EL (cell line): ENCODE data around the gene LTBP4.
"Not testable (repeated sequence)": the region's sequence is repeated elsewhere in the genome, so short reads cannot be mapped to it uniquely, and the experiment has no call there.

Experiments used
- DNase-seq: peaks from one replicate; pipeline ENCODE4 v3.0.0-alpha.2; 2016

LTBP4 gene, protein sequence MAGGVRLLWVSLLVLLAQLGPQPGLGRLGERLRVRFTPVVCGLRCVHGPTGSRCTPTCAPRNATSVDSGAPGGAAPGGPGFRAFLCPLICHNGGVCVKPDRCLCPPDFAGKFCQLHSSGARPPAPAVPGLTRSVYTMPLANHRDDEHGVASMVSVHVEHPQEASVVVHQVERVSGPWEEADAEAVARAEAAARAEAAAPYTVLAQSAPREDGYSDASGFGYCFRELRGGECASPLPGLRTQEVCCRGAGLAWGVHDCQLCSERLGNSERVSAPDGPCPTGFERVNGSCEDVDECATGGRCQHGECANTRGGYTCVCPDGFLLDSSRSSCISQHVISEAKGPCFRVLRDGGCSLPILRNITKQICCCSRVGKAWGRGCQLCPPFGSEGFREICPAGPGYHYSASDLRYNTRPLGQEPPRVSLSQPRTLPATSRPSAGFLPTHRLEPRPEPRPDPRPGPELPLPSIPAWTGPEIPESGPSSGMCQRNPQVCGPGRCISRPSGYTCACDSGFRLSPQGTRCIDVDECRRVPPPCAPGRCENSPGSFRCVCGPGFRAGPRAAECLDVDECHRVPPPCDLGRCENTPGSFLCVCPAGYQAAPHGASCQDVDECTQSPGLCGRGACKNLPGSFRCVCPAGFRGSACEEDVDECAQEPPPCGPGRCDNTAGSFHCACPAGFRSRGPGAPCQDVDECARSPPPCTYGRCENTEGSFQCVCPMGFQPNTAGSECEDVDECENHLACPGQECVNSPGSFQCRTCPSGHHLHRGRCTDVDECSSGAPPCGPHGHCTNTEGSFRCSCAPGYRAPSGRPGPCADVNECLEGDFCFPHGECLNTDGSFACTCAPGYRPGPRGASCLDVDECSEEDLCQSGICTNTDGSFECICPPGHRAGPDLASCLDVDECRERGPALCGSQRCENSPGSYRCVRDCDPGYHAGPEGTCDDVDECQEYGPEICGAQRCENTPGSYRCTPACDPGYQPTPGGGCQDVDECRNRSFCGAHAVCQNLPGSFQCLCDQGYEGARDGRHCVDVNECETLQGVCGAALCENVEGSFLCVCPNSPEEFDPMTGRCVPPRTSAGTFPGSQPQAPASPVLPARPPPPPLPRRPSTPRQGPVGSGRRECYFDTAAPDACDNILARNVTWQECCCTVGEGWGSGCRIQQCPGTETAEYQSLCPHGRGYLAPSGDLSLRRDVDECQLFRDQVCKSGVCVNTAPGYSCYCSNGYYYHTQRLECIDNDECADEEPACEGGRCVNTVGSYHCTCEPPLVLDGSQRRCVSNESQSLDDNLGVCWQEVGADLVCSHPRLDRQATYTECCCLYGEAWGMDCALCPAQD (N-terminal part only)

DNA sequence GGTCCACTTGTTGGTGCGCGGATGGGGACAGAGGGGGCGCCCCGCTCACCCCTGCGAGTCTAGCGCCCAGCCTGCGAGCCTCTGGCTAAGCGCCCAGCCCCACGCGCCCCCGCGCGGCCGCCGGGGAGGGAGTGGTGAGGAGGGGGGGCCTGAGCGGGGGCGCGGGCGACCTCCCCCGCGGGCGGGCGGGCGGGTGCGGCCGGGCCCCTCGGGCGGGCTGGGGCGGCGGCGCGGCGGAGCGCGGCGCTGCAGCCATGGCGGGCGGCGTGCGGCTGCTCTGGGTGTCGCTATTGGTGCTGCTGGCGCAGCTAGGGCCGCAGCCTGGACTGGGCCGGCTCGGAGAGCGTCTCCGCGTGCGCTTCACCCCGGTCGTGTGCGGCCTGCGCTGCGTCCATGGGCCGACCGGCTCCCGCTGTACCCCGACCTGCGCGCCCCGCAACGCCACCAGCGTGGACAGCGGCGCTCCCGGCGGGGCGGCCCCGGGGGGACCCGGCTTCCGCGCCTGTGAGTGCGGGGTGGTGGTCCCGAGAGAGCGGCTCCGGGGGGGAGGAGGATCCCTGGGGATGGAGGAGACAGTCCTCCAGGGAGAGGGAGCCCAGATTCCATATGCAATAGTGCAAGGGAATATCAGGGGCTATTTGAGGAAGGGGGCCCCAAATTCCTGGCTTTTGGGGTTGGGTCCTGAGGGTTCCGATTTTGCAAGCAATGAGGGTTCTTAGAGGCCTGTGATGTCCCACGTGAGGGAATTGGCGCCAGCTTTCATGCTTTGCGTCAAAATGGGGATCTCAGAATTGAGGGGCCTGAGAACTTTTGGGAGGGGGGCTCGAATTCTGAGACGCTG is at the start of gene LTBP4:
Gene LTBP4 (plus strand): TSS at position 236 of the 841 bp plus-strand sequence. CDS start 19 bp downstream, at position 255.
- peak; percentile 54 for DNase-seq

DNA sequence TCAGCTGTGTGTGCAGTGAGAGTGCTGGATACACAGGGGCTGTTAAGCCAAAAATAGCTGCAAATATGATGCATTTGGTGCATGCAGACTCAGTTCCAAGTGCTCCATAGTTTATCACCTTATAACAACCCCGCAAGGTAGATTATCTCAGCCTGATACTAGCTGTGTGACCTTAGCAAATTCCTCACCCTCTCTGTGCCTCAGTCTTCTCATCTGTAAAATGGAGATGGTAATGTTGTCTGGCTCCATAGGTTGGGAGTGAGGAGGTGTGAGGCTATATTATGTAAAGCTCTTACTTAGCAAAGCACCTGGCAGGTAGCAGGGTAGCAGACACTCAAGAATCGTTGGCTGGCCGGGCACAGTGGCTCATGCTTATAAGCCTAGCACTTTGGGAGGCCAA is 48.3 kb upstream of the LTBP4 start:
- no peak for DNase-seq

DNA sequence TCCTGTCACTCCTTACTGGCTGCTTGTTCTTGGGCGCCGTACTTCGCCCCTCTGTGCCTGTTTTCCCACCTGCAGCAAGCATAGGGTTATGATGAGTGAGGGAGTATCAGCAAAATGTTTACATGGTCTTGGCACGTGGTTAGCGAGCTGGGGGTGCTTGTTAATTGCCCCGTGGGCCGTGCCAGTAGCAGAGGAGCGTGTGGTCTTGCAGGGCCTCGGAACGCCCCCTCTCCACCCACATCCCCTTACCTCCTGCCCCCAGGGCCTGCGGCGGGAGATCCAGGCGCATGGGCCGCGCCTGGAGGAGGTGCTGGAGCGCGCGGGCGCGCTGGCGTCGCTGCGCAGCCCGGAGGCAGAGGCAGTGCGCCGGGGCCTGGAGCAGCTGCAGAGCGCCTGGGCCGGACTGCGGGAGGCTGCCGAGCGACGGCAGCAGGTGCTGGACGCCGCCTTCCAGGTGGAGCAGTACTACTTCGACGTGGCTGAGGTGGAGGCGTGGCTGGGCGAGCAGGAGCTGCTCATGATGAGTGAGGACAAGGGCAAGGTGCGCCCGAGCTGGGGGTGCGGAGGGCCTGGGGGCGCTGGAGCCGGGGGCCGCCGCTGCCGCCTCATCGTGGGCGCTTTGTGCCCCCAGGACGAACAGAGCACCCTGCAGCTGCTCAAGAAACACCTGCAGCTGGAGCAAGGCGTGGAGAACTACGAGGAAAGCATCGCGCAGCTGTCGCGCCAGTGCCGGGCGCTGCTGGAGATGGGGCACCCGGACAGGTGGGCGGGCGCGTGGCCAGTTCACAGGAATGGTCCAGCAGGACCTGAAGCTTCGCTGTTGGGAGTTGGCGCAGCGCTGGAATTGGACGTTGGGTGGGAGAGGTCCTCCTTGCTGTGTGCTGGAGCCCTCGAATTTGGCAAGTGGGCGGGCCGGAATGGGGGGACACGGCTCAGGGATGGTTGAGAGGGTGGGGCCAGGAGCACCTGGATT is 47.0 kb upstream of the LTBP4 start:
- DNase-seq: no peak

DNA sequence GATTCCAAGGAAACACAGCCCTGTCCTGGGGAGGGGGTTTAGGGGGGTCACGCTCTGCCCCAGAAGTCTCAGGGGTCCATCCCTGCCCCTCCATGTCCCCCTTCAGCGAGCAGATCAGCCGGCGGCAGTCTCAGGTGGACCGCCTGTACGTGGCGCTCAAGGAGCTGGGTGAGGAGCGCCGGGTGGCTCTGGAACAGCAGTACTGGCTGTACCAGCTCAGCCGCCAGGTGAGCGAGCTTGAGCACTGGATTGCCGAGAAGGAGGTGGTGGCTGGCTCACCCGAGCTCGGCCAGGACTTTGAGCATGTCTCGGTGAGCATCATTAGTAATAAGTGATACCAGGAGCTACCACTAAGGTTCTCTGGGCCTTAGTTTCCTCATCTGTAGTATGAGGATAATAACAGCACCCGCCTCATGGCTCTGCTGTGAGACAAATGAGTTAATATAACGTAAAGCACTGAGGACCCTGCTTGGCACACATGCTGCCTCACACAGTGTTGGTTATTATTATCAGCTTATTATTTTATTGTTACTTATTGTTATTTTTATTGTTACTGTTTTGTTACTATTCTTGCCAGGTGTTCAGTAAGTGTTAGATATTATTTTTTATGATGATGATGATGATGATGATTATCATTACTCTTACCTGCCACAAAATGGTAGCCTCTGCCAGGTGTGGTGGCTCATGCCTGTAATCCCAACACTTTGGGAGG is 45.0 kb upstream of the LTBP4 start:
- DNase-seq: no peak

DNA sequence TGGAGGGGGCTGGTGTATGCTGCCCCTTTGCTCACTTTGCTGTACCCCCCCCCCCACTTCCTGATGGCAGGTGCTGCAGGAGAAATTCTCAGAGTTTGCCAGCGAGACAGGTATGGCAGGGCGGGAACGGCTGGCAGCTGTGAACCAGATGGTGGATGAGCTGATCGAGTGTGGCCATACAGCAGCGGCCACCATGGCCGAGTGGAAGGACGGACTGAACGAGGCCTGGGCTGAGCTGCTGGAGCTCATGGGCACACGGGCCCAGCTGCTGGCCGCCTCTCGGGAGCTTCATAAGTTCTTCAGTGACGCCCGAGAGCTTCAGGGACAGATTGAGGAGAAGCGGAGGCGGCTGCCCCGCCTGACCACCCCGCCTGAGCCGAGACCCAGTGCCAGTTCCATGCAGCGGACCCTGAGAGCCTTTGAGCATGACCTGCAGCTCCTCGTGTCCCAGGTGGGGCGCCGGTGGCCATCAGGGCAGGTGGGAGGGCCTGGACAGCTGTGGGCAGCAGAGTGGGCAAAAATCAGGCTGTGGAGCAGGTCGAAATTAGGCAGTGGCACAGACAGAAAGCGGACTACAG is 44.1 kb upstream of the LTBP4 start:
- no peak for DNase-seq

DNA sequence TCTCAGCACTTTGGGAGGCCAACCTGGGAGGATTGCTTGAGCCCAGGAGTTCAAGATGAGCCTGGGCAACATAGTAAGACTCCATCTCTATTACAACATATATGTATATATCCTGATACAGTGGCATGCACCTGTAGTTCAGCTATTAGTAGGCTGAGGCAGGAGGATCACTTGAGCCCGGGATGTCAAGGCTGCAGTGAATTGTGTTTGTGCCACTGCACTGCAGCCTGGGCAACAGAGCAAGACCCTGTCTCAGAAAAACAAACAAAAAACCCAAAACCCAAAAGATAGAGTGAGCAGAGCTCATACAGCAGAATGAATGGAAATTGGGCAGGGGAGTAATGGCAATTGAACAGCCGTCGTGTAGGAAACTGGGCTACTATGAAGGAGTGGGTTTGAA is 41.8 kb upstream of the LTBP4 start:
- no peak for DNase-seq

DNA sequence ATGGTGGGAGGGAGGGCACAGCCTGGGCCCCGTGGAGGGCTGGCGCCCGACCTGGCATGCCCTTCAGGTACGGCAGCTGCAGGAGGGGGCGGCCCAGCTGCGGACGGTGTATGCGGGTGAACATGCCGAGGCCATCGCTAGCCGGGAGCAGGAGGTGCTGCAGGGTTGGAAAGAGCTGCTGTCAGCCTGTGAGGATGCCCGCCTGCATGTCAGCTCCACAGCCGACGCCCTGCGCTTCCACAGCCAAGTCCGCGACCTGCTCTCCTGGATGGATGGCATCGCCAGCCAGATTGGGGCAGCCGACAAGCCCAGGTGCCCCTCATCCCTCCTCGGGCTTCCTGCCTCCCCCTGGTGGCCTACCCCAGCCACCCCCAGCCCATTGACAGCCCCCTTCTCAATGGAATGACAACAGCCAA is 41.1 kb upstream of the LTBP4 start:
- no peak for DNase-seq

DNA sequence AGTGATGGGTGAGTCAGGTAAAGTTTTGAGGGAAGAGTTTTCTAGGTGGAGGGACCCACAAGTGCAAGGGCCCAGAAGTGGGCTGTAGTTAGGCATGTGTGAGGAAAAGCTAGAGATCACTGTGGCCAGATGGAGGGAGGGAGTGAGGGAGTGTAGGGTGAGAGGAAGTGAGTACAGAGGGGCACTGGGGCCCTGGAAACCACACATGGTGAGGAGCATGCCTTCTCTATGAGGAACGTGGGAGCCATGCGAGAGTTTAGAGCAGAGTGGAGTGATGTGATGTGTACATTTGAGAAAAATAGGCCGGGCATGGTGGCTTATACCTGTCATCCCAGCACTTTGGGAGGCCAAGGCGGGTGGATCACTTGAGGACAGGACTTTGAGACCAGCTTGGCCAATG is 39.2 kb upstream of the LTBP4 start:
- DNase-seq: no peak

DNA sequence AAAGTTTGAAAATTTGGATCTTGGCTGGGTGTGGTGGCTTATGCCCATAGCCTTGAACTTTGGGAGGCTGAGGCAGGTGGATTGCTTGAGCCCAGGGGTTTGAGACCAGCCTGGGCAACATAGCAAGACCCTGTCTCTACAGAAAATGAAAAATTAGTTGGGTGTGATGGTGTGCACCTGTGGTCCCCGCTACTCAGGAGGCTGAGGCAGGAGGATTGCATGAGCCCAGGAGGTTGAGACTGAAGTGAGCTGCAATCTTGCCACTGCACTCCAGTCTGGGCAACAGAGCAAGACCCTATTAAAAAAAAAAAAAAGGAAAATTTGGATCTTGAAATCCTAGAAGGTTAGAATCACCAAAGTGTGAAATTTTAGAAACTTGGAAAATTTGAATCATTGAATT is 36.6 kb upstream of the LTBP4 start:
- not testable (repeated sequence) for DNase-seq

DNA sequence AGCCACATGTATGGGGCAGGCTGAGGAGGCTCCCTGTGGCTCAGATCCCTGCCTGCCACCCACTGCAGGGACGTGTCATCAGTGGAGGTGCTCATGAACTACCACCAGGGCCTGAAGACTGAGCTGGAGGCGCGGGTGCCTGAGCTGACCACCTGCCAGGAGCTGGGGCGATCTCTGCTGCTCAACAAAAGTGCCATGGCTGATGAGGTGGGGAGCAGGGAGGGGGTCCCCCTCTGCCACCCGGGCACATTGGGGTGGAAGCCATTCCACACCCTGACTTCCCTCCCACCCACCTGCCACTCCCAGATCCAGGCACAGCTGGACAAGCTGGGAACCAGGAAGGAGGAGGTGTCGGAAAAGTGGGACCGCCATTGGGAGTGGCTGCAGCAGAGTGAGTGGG is 35.8 kb upstream of the LTBP4 start:
- no peak for DNase-seq

DNA sequence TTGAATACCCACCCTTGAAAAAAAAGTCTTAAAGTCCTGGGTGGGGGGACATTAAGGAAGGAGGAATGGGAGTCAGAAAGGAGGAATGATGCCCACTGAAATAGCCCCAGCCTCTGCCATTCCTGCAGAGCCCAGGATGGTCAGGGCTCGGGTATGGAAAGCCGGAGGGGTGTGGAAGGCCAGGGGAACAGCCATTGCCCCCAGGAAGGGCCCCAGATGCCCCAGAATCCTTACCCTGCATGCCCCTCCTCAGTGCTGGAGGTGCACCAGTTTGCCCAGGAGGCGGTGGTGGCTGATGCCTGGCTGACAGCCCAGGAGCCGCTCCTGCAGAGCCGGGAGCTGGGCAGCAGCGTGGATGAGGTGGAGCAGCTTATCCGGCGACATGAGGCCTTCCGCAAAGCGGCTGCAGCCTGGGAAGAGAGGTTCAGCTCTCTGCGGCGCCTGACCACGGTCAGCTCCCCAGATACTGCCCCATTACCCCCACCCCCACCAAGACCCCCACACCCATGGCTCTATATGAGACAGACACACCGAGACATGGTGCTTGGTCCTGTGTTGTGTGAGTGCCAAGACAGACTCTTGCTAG is 35.2 kb upstream of the LTBP4 start:
- DNase-seq: no peak

DNA sequence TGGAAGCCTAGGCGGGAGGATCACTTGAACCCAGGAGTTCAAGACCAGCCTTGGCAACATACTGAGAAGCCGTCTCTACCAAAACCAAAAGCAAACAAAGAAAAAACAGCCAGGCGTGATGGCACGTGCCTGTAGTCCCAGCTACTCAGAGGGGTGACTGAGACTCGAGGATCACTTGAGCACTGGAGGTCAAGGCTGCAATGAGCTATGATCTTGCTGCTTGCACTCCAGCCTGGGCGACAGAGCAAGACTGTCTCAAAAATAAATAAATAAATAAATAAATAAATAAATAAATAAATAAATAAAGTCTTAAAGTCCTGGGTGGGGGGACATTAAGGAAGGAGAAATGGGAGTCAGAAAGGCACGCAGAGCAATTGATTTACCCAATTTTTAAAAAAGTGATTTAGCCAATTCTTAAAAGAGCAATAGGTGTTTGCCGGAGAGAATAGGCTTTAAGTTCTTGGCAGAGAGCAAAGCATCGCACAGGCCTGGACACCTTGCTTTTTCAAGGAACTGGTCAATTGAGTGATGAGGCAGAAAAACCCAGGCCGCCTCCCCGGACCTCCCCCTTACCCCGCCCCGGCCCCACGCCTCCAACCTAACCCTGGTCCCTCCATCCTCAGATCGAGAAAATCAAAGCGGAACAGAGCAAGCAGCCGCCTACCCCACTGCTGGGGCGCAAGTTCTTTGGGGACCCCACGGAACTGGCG is 34.0 kb upstream of the LTBP4 start:
- DNase-seq: no peak

DNA sequence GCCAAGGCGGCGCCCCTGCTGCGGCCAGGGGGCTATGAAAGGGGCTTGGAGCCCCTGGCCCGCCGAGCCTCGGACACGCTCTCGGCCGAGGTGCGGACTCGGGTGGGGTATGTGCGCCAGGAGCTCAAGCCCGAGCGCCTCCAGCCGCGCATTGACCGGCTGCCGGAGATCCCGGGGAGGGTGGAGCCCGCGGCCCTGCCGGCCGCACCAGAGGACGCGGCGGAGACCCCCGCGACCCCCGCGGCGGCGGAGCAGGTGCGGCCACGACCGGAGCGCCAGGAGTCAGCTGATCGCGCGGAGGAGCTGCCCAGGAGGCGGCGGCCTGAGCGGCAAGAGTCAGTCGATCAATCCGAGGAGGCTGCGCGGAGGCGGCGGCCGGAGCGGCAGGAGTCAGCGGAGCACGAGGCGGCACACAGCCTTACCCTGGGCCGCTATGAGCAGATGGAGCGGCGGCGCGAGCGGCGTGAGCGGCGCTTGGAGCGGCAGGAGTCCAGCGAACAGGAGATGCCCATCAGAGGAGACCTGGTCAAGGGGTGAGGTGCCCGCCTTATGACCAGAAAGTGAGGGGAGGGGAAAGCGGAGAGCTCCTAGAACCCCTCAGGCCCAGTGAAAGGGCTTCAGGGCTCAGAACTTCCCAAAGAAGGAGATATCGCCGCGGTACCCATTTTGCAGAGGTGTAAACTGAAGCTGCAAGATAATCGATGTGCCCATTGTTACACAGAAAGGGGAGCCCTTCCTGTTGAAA is 33.2 kb upstream of the LTBP4 start:
- DNase-seq: no peak

DNA sequence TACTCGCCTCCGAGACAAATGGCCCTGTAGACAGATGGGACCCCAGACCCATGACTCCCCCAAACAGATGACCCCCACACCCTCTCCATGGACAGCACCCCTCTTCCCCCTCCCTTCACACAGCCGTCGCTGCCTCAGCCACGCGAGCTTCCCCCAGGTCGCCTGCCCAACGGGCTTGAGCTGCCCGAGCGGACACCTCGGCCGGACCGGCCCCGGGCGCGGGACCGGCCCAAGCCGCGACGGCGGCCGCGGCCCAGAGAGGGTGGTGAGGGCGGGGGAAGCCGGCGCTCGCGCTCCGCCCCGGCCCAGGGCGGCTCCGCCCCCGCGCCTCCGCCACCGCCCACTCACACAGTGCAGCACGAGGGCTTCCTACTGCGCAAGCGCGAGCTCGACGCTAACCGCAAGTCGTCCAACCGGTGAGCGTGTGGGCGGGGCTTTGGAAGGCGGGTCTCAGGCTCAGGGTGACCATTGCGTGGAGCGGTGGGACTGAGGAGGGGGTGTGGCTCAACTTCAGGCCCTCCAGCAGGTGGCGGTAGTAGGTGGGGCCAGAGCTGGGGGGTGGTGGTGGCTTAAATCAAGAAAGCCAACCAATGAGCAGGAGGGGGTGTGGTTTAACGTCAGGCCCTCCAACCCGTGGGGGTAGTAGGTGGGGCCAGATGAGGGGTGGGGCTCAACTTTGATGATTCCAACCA is 30.7 kb upstream of the LTBP4 start:
- peak; percentile 100 for DNase-seq

DNA sequence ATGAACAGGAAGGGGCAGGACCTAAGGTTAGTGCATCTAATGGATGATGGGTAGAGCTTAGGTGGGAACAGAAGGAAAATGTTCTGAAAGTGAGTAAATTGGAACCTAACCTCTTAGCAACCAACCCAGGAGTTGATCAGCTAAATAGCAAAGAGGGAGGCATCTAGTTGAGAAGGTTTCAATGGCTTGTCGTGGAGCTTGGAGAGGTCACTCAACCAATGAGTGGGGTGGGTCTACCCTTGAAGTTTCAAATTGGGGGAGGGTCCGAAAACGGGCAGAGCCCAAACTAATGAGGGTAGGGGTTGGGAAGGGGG is 30.2 kb upstream of the LTBP4 start:
- DNase-seq: no peak

DNA sequence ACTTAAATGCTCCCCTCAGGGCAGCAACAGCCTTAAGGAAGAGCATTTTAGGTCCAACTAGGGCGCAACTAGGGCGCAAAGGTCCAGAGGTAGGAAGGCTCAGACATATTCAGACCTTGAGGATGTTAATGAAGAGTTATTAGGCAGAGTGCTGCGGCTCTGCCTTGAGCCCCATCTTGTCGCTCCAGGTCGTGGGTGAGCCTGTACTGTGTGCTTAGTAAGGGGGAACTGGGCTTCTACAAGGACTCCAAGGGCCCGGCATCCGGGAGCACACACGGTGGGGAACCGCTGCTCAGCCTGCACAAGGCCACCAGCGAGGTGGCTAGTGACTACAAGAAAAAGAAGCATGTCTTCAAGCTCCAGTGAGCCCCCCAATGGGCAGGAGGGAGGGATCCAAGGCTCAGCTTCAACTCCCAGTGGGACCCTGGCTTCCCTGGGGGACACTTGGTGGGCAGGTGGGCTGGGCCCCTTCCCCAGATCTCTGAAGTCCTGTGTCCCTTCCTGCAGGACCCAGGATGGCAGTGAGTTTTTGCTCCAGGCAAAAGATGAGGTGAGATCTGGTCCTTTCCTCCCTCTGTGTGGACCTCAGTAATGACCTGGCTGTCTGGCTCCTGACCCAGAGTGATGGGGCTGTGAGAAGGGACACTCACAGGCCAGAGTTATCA is 29.2 kb upstream of the LTBP4 start:
- no peak for DNase-seq

DNA sequence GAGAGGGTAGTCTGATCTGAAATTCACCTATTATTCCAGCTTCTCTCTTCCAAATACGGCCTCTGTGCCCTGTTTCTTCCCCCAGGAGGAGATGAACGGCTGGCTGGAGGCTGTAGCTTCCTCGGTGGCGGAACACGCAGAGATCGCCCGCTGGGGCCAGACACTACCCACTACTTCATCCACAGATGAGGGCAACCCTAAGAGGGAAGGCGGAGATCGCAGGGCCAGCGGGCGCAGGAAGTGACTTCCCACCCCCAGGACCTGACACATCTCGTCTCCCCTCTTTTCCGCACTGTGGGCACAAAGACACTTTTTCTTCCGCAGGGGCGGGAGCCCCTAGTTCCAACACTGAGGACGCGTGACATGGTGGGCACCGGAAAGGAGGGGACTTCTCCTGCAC is 25.8 kb upstream of the LTBP4 start:
- DNase-seq: no peak
